MG63 (cell line): ENCODE results near the gene VPS13D. TPM values are rescaled to one million over a fixed set of nuclear protein-coding genes. Genes with fewer than 3 reads are reported as not detected.

Experiments
- DNase-seq: peaks from one replicate; pipeline ENCODE4 v3.0.0-alpha.2; 2020
- H3K27me3 ChIP-seq: fragments of 250-450 bp; sonication (Bioruptor Pico); 2 replicates; pipeline ENCODE4 v1.5.1; 2020; ENCODE audit warnings: mild to moderate bottlenecking, moderate library complexity
- H3K36me3 ChIP-seq: fragments of 250-450 bp; sonication (Bioruptor Pico); 2 replicates; pipeline ENCODE4 v1.5.1; 2020; ENCODE audit warnings: mild to moderate bottlenecking, moderate library complexity
- H3K4me3 ChIP-seq: fragments of 250-450 bp; sonication (Bioruptor Pico); 2 replicates; pipeline ENCODE4 v1.5.1; 2020; ENCODE audit warnings: mild to moderate bottlenecking, moderate library complexity
- H3K9me3 ChIP-seq: fragments of 250-450 bp; sonication (Bioruptor Pico); 2 replicates; pipeline ENCODE4 v1.5.1; 2020; ENCODE audit warnings: mild to moderate bottlenecking, moderate library complexity
- total RNA-seq: library from RNA; depleted of rRNA; stranded (reverse); fragments of >200 nt; shearing (Covaris generic); gene quantifications from 2 replicates; pipeline ENCODE4 v1.2.3, GENCODE V29; 2014; ENCODE audit warnings: low replicate concordance

Gene VPS13D
- total RNA-seq, 1 experiment from 2014 or later = 12.1 TPM

- Histone ChIP-seq H3K36me3 (no peaks in the 10 kb centered on the region), H3K9me3 (no peaks in the 10 kb centered on the region), H3K4me3 (no peak overlapping the region), H3K27me3 (no peaks in the 10 kb centered on the region)
- DNase-seq = no peak
Observed at GRCh38 chr1:12194666-12195216, 35.1 kb upstream of the VPS13D start.

GRCh38 chr1:12195416-12195815 is 34.4 kb upstream of the VPS13D start:
- no peaks in the 10 kb centered on the region for H3K27me3 ChIP-seq
- H3K4me3 ChIP-seq = no peak overlapping the region
- no peaks in the 10 kb centered on the region for H3K36me3 ChIP-seq
- DNase-seq = no peak
- H3K9me3 ChIP-seq = no peaks in the 10 kb centered on the region

GRCh38 chr1:12196641-12197482 is 33.0 kb upstream of the VPS13D start:
- no peaks in the 10 kb centered on the region for H3K36me3 ChIP-seq
- no peak overlapping the region for H3K4me3 ChIP-seq
- no peaks in the 10 kb centered on the region for H3K27me3 ChIP-seq
- no peaks in the 10 kb centered on the region for H3K9me3 ChIP-seq
- no peak for DNase-seq

DNA sequence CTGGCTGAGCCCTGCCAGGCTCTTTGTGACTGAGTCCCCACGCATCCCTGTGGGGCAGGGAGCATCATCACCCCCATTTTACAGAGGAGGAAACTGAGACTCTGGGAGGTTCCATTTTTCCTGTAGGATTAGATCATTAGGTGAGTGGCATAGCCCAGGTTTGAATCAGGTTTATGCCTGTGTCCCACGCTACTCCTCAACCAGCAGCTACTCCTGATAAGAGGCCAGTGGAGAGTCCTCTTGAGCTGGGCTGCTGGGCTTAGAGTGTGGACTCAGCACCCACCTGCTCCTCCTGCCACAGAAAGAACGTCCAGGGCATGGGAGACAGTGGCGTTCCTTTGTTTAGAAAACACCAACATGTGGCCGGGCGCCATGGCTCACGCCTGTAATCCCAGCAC is 32.3 kb upstream of the VPS13D start:
- Histone ChIP-seq H3K36me3 (no peaks in the 10 kb centered on the region), H3K27me3 (no peaks in the 10 kb centered on the region), H3K9me3 (no peaks in the 10 kb centered on the region), H3K4me3 (no peak overlapping the region)
- no peak for DNase-seq

GRCh38 chr1:12200208-12200607 is 29.6 kb upstream of the VPS13D start:
- no peak for DNase-seq
- no peak overlapping the region for H3K4me3 ChIP-seq

GRCh38 chr1:12201352-12202189 is 28.3 kb upstream of the VPS13D start:
- Histone ChIP-seq H3K4me3 (no peak overlapping the region), H3K9me3 (no peaks in the 10 kb centered on the region), H3K36me3 (no peaks in the 10 kb centered on the region), H3K27me3 (no peaks in the 10 kb centered on the region)
- DNase-seq = no peak

More at GRCh38 chr1:12200208-12200607, 29.6 kb upstream of the VPS13D start:
- no peaks in the 10 kb centered on the region for H3K9me3 ChIP-seq
- H3K36me3 ChIP-seq = no peaks in the 10 kb centered on the region
- no peaks in the 10 kb centered on the region for H3K27me3 ChIP-seq

- Histone ChIP-seq H3K27me3 (no peaks in the 10 kb centered on the region), H3K4me3 (no peak overlapping the region), H3K36me3 (no peaks in the 10 kb centered on the region), H3K9me3 (no peaks in the 10 kb centered on the region)
- no peak for DNase-seq
Observed at GRCh38 chr1:12202190-12202497, 27.7 kb upstream of the VPS13D start.

DNA sequence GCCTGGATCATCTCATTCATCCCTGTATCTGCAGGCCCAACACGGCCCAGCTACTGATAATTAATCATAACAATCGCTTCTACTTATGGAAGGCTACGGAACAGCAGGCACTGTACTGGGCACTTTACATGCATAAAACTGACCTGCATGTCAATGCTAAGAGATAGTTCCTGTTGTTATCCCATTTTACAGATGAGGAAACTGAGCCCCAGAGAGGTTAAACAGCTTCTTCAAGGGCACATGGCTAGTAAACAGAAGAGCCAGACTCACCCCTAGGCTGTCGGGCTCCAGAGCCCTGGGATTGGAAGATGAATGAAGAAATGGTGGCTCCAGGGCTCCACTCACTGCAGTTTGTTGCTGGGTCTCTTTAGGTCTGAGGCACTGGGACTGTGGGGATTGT is 27.3 kb upstream of the VPS13D start:
- Histone ChIP-seq H3K4me3 (no peak overlapping the region), H3K36me3 (no peaks in the 10 kb centered on the region), H3K27me3 (no peaks in the 10 kb centered on the region), H3K9me3 (no peaks in the 10 kb centered on the region)
- DNase-seq = no peak

DNA sequence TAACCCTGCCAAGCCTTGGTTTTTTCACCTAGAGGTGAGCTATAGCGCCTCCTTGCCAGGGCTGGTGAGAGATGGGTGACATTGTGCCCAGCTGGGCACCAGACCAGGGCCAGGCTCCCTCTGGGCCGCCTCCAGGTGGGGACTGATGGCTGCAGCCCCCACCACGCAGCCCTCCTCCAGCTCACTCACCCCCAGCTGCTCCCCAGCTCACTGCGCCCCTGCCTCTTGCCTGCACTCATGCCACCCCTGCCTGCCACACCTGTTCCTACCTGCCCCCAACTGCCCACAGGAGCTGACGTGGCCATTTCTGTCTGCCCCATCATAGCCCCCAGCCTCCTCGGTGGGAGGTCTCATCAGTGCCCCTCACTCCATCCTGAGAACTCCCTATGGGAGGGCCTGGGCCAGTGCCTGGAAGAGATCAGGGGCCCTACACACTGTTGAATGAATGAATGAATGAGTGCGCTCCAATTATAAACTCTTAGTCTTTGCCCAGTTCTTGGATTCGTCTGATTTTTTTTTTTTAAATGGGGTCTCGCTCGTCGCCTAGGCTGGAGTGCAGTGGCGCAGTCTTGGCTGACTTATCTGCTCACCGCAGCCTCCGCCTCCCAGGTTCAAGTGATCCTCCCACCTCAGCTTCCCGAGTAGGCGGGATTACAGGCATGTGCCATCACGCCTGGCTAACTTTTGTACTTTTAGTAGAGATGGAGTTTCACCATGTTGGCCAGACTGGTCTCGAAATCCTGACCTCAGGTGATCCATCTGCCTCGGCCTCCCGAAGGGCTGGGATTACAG is 26.4 kb upstream of the VPS13D start:
- DNase-seq = no peak
- H3K36me3 ChIP-seq = no peaks in the 10 kb centered on the region

GRCh38 chr1:12204140-12204539 is 25.7 kb upstream of the VPS13D start:
- no peak for DNase-seq

More for the DNA sequence above, 26.4 kb upstream of the VPS13D start:
- no peaks in the 10 kb centered on the region for H3K27me3 ChIP-seq
- H3K9me3 ChIP-seq = no peaks in the 10 kb centered on the region
- H3K4me3 ChIP-seq = no peak overlapping the region

DNA sequence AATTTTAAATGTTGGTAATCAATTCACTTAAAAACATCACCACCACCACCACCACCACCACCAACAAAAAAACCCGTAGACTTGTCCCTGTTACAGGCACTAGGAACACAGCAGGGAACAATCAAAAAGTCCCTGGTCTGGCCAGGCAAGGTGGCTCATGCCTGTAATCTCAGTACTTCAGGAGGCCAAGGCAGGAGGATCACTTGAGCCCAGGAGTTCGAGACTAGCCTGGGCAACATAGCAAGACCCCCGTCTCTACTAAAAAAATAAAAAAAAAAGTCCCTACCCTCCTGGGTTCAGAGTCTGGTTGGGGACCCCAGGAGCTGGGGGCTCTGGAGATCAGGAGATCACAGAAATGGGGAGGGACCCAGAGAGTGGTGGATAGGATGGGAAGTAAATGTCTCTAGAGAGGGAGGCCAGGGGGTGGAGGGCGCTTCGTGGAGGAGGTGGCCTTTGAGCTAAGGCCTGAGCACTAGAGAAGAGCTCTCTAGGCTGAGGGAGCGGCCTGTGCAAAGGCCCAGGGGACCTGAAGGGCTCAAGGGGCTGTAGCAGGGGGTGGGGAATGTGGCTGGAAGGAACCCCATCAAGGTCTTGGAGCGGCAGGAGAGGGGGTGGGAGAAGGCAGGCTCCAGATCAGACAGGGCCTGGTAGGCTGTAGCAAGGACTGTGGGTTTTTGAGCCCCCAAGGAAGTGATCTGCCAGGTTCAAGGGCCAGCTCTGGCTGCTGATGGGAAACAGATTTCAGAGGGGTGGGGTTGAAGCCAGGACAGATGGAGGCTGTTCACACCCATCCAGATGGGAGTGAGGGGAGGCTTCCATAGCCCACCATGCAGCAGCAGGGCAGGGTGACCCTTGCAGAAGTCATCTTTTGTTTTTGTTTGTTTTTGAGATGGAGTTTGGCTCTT is 24.8 kb upstream of the VPS13D start:
- no peaks in the 10 kb centered on the region for H3K9me3 ChIP-seq
- H3K4me3 ChIP-seq = no peak overlapping the region
- H3K36me3 ChIP-seq = no peaks in the 10 kb centered on the region
- H3K27me3 ChIP-seq = no peaks in the 10 kb centered on the region
- DNase-seq = no peak

More at GRCh38 chr1:12204140-12204539, 25.7 kb upstream of the VPS13D start:
- Histone ChIP-seq H3K27me3 (no peaks in the 10 kb centered on the region), H3K36me3 (no peaks in the 10 kb centered on the region), H3K4me3 (no peak overlapping the region), H3K9me3 (no peaks in the 10 kb centered on the region)

DNA sequence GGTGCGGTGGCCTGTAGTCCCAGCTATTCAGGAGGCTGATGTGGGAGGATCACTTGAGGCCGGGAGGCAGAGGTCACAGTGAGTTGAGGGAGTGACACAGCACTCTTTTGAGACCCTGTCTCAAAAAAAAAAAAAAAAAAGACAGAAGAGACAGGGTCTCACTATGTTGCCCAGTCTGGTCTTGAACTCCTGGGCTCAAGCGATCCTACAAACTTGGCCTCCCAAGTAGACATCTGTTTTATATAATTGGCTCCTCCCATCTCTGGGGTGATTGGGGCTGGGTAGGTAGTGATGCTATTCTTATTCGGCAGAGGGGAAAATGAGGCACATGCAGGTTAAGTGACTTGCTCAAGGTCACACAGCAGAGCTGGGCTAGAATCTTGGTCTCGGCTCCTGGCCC is 23.6 kb upstream of the VPS13D start:
- Histone ChIP-seq H3K4me3 (no peak overlapping the region), H3K36me3 (no peaks in the 10 kb centered on the region), H3K27me3 (no peaks in the 10 kb centered on the region), H3K9me3 (no peaks in the 10 kb centered on the region)
- DNase-seq = no peak

GRCh38 chr1:12206792-12207424 is 22.9 kb upstream of the VPS13D start:
- Histone ChIP-seq H3K27me3 (no peaks in the 10 kb centered on the region), H3K9me3 (no peaks in the 10 kb centered on the region), H3K4me3 (no peak overlapping the region), H3K36me3 (no peaks in the 10 kb centered on the region)
- DNase-seq = no peak

- Histone ChIP-seq H3K36me3 (no peaks in the 10 kb centered on the region), H3K9me3 (no peaks in the 10 kb centered on the region), H3K4me3 (no peak overlapping the region), H3K27me3 (no peaks in the 10 kb centered on the region)
- DNase-seq = no peak
Observed at GRCh38 chr1:12208271-12208670, 21.6 kb upstream of the VPS13D start.

DNA sequence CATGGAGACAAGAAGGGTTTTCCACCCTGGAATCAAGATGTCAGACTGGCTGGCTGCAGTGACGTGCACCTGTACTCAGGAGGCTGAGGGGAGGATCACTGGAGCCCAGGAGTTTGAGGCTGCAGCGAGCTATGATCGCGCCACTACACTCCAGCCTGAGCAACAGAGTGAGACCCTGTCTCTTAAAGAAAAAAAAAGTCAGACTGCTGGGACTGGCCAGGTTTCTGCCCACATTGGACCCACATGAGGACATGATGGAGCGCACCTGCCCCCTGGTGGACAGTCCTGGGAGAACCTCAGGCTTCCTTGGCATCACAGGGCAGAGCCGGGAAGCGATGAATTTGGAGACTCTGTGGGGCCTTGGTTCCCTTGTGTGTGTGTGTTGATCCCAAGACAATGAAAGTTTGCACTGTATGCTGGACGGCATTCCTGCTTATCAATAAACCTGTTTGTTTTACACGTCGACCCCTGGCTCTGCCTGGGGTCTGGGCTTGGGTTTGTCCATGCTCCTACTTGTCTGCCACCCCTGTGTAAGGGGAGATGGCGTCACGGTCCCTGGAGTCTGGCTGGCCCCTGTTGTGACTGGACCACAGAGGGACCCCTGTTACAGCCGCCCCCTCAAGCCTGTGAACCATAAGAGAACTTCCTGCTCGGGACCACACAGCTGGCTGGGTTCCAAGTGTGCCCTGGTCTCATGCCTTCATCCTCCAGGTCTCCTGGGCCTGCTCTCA is 20.9 kb upstream of the VPS13D start:
- no peaks in the 10 kb centered on the region for H3K27me3 ChIP-seq
- DNase-seq = peak; percentile 69
- no peak overlapping the region for H3K4me3 ChIP-seq
- no peaks in the 10 kb centered on the region for H3K9me3 ChIP-seq
- H3K36me3 ChIP-seq = no peaks in the 10 kb centered on the region
